ENCODE results near the gene PRLH. TPM values are rescaled to one million over a fixed set of nuclear protein-coding genes. Genes with fewer than 3 reads are reported as not detected.

Gene PRLH
- total and polyA plus RNA-seq, 2 donors (not counting 3 experiments of a cell fraction or from before 2014, with no cell fraction given), result not detected

DNA sequence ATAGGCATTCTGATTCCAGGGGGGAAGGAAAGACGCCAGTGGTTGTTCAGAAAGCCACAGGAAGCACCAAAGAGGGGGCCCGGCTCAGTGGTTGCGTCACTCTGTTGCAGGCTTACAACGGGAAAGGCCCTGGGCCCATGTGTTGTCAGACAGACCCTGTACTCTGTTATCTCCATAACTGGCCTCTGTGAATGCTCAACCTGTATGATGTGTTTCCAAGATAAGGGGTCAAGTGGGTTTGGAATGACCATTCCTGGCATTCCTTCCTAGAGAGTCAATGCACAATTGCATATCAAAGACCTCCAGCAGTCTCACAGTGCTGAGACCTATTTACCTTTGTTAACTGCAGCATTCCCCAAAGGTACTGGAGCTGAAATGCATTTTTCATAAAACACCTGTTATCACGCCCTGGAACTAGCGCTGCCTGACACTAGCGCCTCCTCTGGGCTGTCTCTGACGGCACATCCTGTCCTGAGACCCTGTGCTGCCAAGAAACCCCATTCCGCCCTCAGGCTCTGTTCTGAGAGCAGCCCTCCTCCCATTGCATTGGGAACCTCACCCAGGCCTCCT lies 47.9 kb downstream of the PRLH start:
- no TSS peak for BruUV-seq (replicated peaks)
- dilution Hi-C loops (cut with MboI; ENCODE audit: extremely low pct_ligation_motif_present, low sequenced_read_pairs), result no loop called here
- Histone ChIP-seq H3K9ac (replicated peaks; ENCODE audit: extremely low read depth, insufficient read depth, low read length) (peak overlapping the region; percentile 33), H3K4me2 (ENCODE audit: insufficient read depth, low read length) (peak overlapping the region; percentile 8), H4K20me1 (replicated peaks; ENCODE audit: control insufficient read depth, extremely low read depth, insufficient read depth, low read length) (no peaks in the 10 kb centered on the region), H3K9me1 (replicated peaks; ENCODE audit: control insufficient read depth, extremely low read depth, insufficient read depth, low read length) (no peaks in the 10 kb centered on the region), H3K27me3 (ENCODE audit: control insufficient read depth in 2 of 2, insufficient read depth in 2 of 2, low read length in 2 of 2) (no peaks in the 10 kb centered on the region), H3K4me1 (ENCODE audit: control insufficient read depth, extremely low read depth, insufficient read depth, low read length) (peaks cover 54% of the 10 kb centered on the region), H3K9me3 (replicated peaks; ENCODE audit: control insufficient read depth, insufficient read depth, low read length) (no peaks in the 10 kb centered on the region), H3K79me2 (ENCODE audit: control insufficient read depth, insufficient read depth, low read length) (no peaks in the 10 kb centered on the region), H3K4me3 (replicated peaks in 1 of 3; ENCODE audit: insufficient read depth in 1 of 3, low read depth in 1 of 3, low read length in 3 of 3) (no peak overlapping the region), H2AFZ (ENCODE audit: low read depth, low read length) (no peak overlapping the region), H3K36me3 (ENCODE audit: control insufficient read depth in 2 of 2, extremely low read depth in 1 of 2, insufficient read depth in 2 of 2, low read length in 2 of 2) (no peaks in the 10 kb centered on the region), H3K27ac (ENCODE audit: insufficient read depth, low read depth, low read length) (peak overlapping the region; percentile 99)
- peak; percentile 86 for FAIRE-seq
- CTCF ChIA-PET, result interaction anchor here (1.1 to 2.2 kb wide), 4 partner anchors 10 to 131 kb away, joined by 3 to 8 read pairs (median 4); no protein-coding TSS in a partner anchor
- TF ChIP-seq CTCF (IDR thresholded peaks at IDR 0.05; ENCODE audit: extremely low read depth in 1 of 2, insufficient read depth in 1 of 2, low read depth in 1 of 2, low read length in 2 of 2), result peak in 1 of 2 donors; percentile 14
- TF ChIP-seq POLR2AphosphoS5 (IDR thresholded peaks at IDR 0.05; ENCODE audit: insufficient read depth, low read depth, low read length), result peak; percentile 73
- peak; percentile 70 for TF ChIP-seq JUN (IDR thresholded peaks at IDR 0.05; ENCODE audit: borderline replicate concordance, insufficient read depth, insufficient read length, low read depth)
- TF ChIP-seq GATA2 (IDR thresholded peaks at IDR 0.05; ENCODE audit: insufficient read depth, insufficient read length, low read depth, low read length), result peak; percentile 53
- no peak for TF ChIP-seq MAX (IDR thresholded peaks at IDR 0.05; ENCODE audit: insufficient read depth, insufficient read length)
- no peak for TF ChIP-seq EZH2 (IDR thresholded peaks at IDR 0.05; ENCODE audit: borderline replicate concordance, low read depth, low read length, severe bottlenecking)
- TF ChIP-seq FOS (IDR thresholded peaks at IDR 0.05; ENCODE audit: borderline replicate concordance, insufficient read depth, low read length), result no peak
- intact Hi-C loops (cut with micrococcal nuclease), result no loop called here
- POLR2A ChIA-PET, result no interaction called here
- DNase-seq (ENCODE audit: low read depth, low spot score), result peak; percentile 49

All from endothelial cell of umbilical vein (primary cell).